MM.1S (cell line): ENCODE data around the gene SLC9A3.

Experiments used
- EZH2 ChIP-seq: fragments of 300-600 bp; sonication (generic); optimal IDR thresholded peaks from 2 replicates; pipeline ENCODE3; 2017; ENCODE audit warnings: low read depth, mild to moderate bottlenecking, antibody characterized with exemption, low read length, mixed read lengths
- EZH2phosphoT487 ChIP-seq: fragments of 300-600 bp; sonication (generic); IDR thresholded peaks from 2 replicates; pipeline ENCODE4 v1.6.1; 2018; ENCODE audit warnings: antibody characterized with exemption, low read length
- TF ChIP-seq, protein P1 (sequence below): fragments of 300-600 bp; sonication (generic); IDR thresholded peaks from 2 replicates; pipeline ENCODE4 v1.5.1; 2016; ENCODE audit warnings: antibody characterized with exemption, low read length, mixed read lengths

DNA sequence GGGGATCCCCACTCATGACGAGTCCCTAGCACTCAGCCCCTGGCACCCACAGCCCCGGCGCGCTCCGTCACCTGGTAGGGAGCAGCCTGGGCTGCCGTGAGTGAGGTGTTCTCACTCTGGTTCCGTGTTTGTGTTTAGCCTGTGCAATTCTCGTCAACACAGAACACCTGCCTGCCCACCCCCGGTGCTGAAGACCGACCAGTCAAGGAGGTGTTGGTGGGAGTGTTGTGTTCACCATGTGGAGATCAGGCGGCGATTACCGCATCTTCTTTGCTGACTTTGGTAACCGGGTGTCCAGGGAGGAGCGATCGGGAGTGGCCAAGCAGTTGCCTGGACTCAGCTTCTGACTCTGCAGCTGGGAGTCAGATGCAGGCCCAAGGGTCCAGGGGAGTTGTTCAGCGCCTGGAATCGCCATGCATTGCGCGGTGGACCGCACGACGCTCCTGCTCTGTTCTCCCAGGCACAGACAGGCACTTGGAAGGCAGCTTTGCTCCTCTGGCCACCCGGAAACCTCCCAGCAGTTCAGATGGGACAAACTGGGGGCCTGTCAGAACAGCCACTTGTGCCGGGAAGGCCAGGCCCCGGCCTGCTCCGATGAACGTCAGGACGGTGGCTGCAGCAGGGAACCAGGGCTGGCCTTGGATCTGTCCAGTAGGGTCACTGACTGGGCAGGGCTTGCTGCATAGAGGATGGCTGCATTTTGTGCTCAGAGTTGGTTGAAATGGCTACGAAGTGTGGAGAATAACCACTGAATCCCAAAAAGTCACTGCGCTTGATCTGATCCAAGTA is 53.1 kb downstream of the SLC9A3 start:
- TF ChIP-seq, protein P1, sequence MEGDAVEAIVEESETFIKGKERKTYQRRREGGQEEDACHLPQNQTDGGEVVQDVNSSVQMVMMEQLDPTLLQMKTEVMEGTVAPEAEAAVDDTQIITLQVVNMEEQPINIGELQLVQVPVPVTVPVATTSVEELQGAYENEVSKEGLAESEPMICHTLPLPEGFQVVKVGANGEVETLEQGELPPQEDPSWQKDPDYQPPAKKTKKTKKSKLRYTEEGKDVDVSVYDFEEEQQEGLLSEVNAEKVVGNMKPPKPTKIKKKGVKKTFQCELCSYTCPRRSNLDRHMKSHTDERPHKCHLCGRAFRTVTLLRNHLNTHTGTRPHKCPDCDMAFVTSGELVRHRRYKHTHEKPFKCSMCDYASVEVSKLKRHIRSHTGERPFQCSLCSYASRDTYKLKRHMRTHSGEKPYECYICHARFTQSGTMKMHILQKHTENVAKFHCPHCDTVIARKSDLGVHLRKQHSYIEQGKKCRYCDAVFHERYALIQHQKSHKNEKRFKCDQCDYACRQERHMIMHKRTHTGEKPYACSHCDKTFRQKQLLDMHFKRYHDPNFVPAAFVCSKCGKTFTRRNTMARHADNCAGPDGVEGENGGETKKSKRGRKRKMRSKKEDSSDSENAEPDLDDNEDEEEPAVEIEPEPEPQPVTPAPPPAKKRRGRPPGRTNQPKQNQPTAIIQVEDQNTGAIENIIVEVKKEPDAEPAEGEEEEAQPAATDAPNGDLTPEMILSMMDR: no peak
- TF ChIP-seq EZH2 (no peak), EZH2phosphoT487 (no peak)
